Measurements from ENCODE around the gene CCL1. TPM values are rescaled to one million over a fixed set of nuclear protein-coding genes. Genes with fewer than 3 reads are reported as not detected.

The CCL1 gene
- total RNA-seq, 1 donor from 2014 or later = not detected

DNA sequence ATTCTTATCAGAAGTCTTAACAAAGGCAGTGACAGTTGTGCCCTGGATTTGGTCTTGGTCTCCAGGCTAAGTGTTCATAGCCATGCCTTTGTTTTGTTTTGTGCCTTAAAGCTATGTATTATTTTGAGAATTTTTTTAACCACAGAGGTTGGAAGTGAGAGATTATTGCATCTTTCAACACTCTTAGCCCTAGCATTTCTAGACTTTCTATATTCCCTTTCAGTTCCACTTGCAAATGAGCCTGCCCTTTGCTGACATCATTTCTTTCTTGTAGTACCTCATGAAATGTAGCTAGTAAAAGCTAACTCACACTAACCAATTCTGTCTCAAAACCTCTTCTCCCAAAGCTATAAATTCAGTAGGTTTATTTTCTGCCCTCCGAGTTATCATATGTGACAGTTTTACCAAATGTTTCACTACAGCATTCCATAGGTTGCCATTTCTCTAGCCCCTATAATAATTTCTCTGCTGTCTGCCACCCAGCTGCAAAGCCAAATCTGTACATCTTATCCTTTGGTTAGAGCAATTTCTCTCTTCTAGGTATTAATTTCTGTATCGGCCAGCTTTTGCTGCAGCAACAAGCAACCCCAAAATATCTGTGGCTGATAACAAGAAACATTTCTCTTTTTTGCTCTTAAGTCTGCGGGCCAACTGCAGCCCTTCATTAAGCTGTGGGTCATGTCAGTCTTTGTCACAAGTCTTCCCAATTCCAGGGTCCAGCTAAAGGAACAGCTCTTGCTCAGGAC, 14.2 kb upstream of the CCL1 start:
- DNase-seq (ENCODE audit: low spot score) = no peak
- H3K27me3 Mint-ChIP-seq (ENCODE audit: low read depth) = peaks cover 7% of the 10 kb centered on the region
- no peak overlapping the region for H3K4me3 Mint-ChIP-seq (ENCODE audit: unreplicated experiment)
- no peaks in the 10 kb centered on the region for H3K4me1 Mint-ChIP-seq (ENCODE audit: low read depth)
- TF ChIP-seq, protein P1, sequence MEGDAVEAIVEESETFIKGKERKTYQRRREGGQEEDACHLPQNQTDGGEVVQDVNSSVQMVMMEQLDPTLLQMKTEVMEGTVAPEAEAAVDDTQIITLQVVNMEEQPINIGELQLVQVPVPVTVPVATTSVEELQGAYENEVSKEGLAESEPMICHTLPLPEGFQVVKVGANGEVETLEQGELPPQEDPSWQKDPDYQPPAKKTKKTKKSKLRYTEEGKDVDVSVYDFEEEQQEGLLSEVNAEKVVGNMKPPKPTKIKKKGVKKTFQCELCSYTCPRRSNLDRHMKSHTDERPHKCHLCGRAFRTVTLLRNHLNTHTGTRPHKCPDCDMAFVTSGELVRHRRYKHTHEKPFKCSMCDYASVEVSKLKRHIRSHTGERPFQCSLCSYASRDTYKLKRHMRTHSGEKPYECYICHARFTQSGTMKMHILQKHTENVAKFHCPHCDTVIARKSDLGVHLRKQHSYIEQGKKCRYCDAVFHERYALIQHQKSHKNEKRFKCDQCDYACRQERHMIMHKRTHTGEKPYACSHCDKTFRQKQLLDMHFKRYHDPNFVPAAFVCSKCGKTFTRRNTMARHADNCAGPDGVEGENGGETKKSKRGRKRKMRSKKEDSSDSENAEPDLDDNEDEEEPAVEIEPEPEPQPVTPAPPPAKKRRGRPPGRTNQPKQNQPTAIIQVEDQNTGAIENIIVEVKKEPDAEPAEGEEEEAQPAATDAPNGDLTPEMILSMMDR (IDR thresholded peaks at IDR 0.05) = no peak
- H3K36me3 Mint-ChIP-seq (ENCODE audit: low read depth) = no peaks in the 10 kb centered on the region
- H3K9me3 Mint-ChIP-seq (ENCODE audit: low read depth) = no peaks in the 10 kb centered on the region
- no peak overlapping the region for H3K27ac Mint-ChIP-seq (ENCODE audit: unreplicated experiment)

DNA sequence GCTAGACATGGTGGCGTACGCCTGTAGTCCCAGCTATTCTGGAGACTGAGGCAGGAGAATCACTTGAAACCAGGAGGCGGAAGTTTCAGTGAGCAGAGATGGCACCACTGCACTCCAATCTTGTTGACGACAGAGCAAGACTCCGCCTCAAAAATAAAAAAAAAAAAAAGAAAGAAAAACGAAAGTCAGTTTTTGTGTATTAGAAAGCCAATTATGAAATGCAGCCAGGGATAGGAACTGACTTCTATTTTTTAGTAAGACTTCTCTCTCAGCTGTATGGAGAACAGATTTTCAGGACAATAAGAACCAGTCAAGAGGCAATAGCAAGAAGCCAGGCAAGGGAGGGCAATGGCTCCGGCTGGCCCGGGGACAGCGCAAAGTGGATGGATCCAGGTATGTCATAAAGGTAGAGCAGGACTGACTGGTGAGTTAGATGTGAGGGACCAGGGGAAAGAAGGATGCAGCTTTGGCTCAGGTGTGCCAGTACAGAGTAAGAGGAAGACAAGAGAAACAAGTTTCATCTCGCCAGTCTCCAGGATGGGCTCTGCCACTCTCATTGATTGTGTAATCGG, 12.5 kb upstream of the CCL1 start:
- Mint-ChIP-seq H3K4me1 (ENCODE audit: low read depth) (no peaks in the 10 kb centered on the region), H3K4me3 (ENCODE audit: unreplicated experiment) (no peak overlapping the region), H3K27ac (ENCODE audit: unreplicated experiment) (no peak overlapping the region), H3K9me3 (ENCODE audit: low read depth) (no peaks in the 10 kb centered on the region), H3K27me3 (ENCODE audit: low read depth) (peaks cover 5% of the 10 kb centered on the region), H3K36me3 (ENCODE audit: low read depth) (no peaks in the 10 kb centered on the region)
- no peak for DNase-seq (ENCODE audit: low spot score)
- TF ChIP-seq, protein P1 (IDR thresholded peaks at IDR 0.05) = no peak

DNA sequence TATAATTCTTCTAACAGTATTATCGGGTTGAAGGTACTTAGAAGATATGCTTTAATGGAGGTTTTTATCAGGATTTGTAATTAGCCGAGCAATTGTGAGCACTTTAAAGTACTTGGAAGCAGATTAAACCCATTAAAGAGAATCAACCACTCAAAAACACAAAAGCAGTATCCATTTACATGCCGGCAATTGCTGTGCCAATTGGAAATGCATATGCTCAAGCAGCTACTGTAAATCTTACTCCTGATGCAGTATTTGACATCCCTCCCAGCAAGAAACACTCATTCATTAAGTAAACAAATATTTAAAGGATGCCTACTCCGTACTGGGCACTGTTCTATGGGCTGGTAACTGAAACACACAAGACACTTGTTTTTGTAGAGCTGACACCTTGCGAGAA, 11.4 kb upstream of the CCL1 start:
- Mint-ChIP-seq H3K36me3 (ENCODE audit: low read depth) (no peaks in the 10 kb centered on the region), H3K27me3 (ENCODE audit: low read depth) (peaks cover 9% of the 10 kb centered on the region), H3K27ac (ENCODE audit: unreplicated experiment) (no peak overlapping the region), H3K9me3 (ENCODE audit: low read depth) (no peaks in the 10 kb centered on the region), H3K4me1 (ENCODE audit: low read depth) (no peaks in the 10 kb centered on the region), H3K4me3 (ENCODE audit: unreplicated experiment) (no peak overlapping the region)
- TF ChIP-seq, protein P1 (IDR thresholded peaks at IDR 0.05) = no peak
- no peak for DNase-seq (ENCODE audit: low spot score)

DNA sequence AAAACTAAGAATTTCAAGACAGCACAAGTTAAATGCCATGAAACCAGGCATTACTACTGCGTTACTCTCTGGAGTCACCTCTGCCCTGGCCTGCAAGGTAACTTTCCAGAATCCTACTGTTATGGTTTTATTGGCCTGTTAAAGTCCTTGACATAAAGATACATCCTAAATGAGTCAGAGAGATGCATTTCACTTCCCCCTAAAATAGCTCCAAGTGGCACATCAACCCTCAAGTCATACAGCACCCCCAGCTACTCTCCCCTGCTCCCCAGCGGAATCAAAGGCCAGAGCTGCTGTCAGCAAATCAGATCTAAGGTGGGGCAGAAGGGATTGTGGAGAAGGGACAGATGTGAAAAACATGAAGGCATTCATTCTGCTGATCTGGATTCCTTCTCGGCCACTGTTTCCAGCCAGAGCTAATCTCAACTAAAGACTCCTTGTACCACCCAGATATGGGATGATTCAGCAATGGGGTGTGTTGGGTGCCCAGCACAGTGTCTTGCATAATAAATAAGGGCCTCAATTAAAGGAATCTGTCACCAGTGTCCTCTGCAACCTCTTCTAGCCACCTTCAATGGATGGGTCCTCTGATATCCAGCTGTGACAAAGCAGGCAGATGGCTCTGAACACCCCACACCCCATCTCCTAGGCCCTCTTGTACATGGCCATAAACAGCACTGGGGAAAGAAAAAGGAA, 8.5 kb upstream of the CCL1 start:
- DNase-seq (ENCODE audit: low spot score) = no peak
- Mint-ChIP-seq H3K36me3 (ENCODE audit: low read depth) (no peaks in the 10 kb centered on the region), H3K27me3 (ENCODE audit: low read depth) (peaks cover 20% of the 10 kb centered on the region), H3K9me3 (ENCODE audit: low read depth) (no peaks in the 10 kb centered on the region), H3K4me3 (ENCODE audit: unreplicated experiment) (no peak overlapping the region), H3K4me1 (ENCODE audit: low read depth) (no peaks in the 10 kb centered on the region), H3K27ac (ENCODE audit: unreplicated experiment) (no peak overlapping the region)
- TF ChIP-seq, protein P1 (IDR thresholded peaks at IDR 0.05) = no peak

DNA sequence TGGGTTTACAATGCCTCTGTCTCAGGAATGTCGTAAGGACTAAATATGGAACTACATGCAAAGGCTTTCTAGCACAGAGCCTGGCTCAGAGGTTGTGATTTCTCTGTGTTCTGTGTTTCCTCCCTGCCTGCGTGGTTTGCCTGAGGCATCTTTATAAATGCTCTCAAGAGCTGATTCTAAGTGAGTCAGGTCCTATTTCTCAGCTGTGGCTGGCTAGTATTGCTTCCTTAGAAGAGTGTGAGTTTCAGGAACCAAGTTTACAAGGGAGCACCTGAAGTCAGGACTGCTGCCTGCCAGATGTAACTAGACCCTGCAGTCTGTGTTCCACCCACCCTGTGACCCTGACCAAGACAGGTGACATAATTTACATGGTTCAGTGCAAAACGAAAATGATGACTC, 8.0 kb upstream of the CCL1 start:
- DNase-seq (ENCODE audit: low spot score) = no peak
- no peaks in the 10 kb centered on the region for H3K36me3 Mint-ChIP-seq (ENCODE audit: low read depth)
- TF ChIP-seq, protein P1 (IDR thresholded peaks at IDR 0.05) = no peak
- no peaks in the 10 kb centered on the region for H3K9me3 Mint-ChIP-seq (ENCODE audit: low read depth)
- no peak overlapping the region for H3K4me3 Mint-ChIP-seq (ENCODE audit: unreplicated experiment)
- H3K27me3 Mint-ChIP-seq (ENCODE audit: low read depth) = peaks cover 24% of the 10 kb centered on the region
- no peaks in the 10 kb centered on the region for H3K4me1 Mint-ChIP-seq (ENCODE audit: low read depth)
- H3K27ac Mint-ChIP-seq (ENCODE audit: unreplicated experiment) = no peak overlapping the region

Data from chondrocyte (in vitro differentiated cells).